ENCODE results near the gene CAMTA1. TPM values are rescaled to one million over a fixed set of nuclear protein-coding genes. Genes with fewer than 3 reads are reported as not detected.

The CAMTA1 gene
- total RNA-seq, 1 donor from 2014 or later, result 62.9 TPM

DNA sequence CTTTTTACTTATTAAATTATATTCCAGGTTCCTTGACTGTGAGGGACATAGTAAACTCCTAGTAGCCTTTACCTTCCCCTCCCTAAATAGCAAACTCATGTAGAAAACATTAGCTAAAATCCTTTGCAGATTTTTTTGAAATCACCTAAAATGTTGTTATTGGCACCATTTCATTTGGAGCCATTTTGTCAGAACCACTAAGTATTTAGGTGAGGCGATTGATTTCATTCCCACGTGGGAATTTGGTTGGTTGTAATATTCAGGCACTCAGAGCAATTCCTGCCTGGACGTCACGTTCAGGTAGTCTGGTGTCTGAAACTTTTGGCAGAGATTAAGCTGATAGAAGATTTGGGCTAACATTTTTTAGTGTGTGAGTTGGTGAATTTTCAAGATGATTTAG is 84.3 kb downstream of the CAMTA1 start:
- intact Hi-C loops (cut with DNase I), result no loop called here
- Histone ChIP-seq H3K4me1 (peaks cover 56% of the 10 kb centered on the region), H3K4me3 (no peak overlapping the region), H3K9me3 (no peaks in the 10 kb centered on the region), H3K27ac (no peak overlapping the region), H3K27me3 (no peaks in the 10 kb centered on the region), H3K36me3 (no peaks in the 10 kb centered on the region)
- no peak for DNase-seq (ENCODE audit: extremely low spot score in 2 of 2)
- TF ChIP-seq POLR2A (IDR thresholded peaks at IDR 0.05), result no peak
- TF ChIP-seq, protein P1, sequence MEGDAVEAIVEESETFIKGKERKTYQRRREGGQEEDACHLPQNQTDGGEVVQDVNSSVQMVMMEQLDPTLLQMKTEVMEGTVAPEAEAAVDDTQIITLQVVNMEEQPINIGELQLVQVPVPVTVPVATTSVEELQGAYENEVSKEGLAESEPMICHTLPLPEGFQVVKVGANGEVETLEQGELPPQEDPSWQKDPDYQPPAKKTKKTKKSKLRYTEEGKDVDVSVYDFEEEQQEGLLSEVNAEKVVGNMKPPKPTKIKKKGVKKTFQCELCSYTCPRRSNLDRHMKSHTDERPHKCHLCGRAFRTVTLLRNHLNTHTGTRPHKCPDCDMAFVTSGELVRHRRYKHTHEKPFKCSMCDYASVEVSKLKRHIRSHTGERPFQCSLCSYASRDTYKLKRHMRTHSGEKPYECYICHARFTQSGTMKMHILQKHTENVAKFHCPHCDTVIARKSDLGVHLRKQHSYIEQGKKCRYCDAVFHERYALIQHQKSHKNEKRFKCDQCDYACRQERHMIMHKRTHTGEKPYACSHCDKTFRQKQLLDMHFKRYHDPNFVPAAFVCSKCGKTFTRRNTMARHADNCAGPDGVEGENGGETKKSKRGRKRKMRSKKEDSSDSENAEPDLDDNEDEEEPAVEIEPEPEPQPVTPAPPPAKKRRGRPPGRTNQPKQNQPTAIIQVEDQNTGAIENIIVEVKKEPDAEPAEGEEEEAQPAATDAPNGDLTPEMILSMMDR (IDR thresholded peaks at IDR 0.05), result no peak
- TF ChIP-seq POLR2AphosphoS5 (IDR thresholded peaks at IDR 0.05; ENCODE audit: insufficient read depth in 1 of 2, low read depth in 1 of 2), result no peak

DNA sequence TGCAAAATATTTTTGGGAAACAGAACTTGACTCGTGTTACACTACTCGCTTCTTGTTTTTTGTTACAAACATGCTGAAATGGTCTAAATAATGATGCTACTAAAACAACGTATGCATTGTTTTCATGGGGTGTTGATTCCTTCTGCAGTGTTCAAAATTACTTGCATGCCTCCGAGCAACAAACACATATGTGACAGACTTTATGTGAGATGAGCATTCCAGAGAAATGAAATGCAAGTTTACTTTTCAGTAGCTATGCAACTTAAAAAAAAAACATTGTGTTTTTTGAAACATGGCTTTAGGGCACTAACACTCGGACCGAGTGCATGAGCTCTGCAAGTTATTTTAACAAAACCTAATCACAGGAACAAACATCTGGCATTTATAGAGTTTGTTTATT is 84.8 kb downstream of the CAMTA1 start:
- TF ChIP-seq POLR2A (IDR thresholded peaks at IDR 0.05) (no peak), POLR2AphosphoS5 (IDR thresholded peaks at IDR 0.05; ENCODE audit: insufficient read depth in 1 of 2, low read depth in 1 of 2) (no peak)
- TF ChIP-seq, protein P1 (IDR thresholded peaks at IDR 0.05), result no peak
- intact Hi-C loops (cut with DNase I), result no loop called here
- Histone ChIP-seq H3K4me1 (peaks cover 55% of the 10 kb centered on the region), H3K27ac (no peak overlapping the region), H3K27me3 (no peaks in the 10 kb centered on the region), H3K36me3 (no peaks in the 10 kb centered on the region), H3K9me3 (no peaks in the 10 kb centered on the region), H3K4me3 (no peak overlapping the region)
- DNase-seq (ENCODE audit: extremely low spot score in 2 of 2), result no peak

DNA sequence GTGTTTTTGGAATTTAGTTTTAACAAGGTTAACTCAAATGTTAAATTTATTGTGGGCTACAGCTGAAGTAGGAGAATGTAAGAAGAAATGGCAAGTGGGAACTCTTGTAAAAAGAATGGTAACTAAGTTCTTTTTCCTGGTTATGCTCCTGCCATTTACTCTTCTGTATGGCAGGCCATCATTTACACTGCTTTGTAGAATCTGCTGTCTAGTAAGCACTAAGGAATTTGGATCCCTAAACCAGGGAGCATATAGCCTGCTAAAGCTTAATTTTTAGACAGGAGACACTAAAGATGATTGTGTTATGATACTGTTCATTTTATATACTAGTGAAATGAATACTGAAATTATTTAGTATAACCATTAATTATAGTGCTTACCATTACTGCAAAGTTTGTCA is 85.3 kb downstream of the CAMTA1 start:
- H3K9me3 ChIP-seq, result no peaks in the 10 kb centered on the region
- no peak overlapping the region for H3K27ac ChIP-seq
- H3K27me3 ChIP-seq, result no peaks in the 10 kb centered on the region
- no peak for DNase-seq (ENCODE audit: extremely low spot score in 2 of 2)
- H3K4me1 ChIP-seq, result peaks cover 55% of the 10 kb centered on the region
- TF ChIP-seq POLR2AphosphoS5 (IDR thresholded peaks at IDR 0.05; ENCODE audit: insufficient read depth in 1 of 2, low read depth in 1 of 2) (no peak), POLR2A (IDR thresholded peaks at IDR 0.05) (no peak)
- TF ChIP-seq, protein P1 (IDR thresholded peaks at IDR 0.05), result no peak
- intact Hi-C loops (cut with DNase I), result no loop called here
- H3K36me3 ChIP-seq, result no peaks in the 10 kb centered on the region
- H3K4me3 ChIP-seq, result no peak overlapping the region

DNA sequence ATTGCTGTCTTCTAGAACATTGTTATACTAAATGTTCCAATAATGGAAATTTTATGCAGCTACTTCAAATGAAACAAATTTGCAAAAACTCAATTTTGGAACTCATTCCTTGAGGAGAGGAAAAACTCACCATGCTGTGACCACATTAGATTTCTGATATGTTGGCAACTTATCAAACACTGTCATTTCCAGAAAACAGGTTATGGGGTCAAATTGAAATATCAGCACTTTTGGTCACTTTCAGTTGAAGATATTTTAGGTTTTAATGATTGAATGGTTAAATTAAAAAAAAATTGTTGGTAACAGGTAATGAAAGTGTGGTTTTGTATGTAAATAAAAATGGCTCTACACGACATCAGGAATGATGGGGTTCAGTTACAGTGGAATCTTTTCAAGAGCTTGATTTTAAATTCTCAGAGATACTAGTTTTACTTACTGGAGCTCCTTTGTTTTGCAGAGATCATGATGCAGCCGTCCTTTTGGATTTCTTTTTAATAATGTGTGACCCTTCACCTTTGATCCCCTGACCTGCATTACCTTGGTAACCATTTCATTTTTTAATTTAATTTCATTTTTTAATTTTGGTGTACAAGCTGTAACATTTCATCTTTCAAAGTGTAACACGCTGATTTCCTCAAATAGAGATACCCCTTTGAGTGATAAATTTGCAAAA is 86.2 kb downstream of the CAMTA1 start:
- no peak overlapping the region for H3K27ac ChIP-seq
- peaks cover 55% of the 10 kb centered on the region for H3K4me1 ChIP-seq
- intact Hi-C loops (cut with DNase I), result no loop called here
- no peaks in the 10 kb centered on the region for H3K36me3 ChIP-seq
- no peaks in the 10 kb centered on the region for H3K27me3 ChIP-seq
- H3K9me3 ChIP-seq, result no peaks in the 10 kb centered on the region
- H3K4me3 ChIP-seq, result no peak overlapping the region
- DNase-seq (ENCODE audit: extremely low spot score in 2 of 2), result no peak
- TF ChIP-seq POLR2AphosphoS5 (IDR thresholded peaks at IDR 0.05; ENCODE audit: insufficient read depth in 1 of 2, low read depth in 1 of 2), result no peak
- TF ChIP-seq POLR2A (IDR thresholded peaks at IDR 0.05), result no peak
- TF ChIP-seq, protein P1 (IDR thresholded peaks at IDR 0.05), result no peak

DNA sequence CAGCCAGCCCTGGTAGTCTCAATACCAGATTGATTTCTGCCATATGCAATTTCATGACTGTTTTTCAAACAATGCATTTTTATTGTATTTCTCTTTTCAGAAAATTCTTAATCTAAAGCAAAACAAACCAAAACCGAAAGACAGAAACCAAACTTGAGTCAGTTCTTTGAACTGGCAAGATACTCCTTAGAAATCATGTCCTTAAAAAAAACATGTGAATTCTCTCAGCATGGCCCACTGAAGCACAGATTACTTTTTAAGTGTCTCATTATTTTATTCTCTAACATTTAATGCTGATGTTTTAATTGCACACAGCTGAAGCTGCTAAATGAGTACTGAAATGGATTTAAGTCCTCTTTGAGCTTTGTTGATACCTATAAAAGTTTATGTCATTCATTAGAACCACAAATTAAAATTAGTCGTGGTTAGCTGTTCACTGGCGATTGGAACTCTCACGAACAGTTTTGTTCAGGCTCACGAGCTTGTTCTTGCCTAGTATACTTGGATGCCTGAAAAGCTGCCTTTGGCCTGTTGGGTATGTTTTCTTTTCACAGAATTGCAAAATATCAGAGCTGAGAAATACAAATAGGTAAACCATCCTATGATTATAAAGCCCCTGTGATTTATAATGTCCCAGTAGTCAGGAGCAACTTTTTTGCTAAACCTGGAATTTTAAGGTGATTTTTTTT is 87.5 kb downstream of the CAMTA1 start:
- Histone ChIP-seq H3K36me3 (no peaks in the 10 kb centered on the region), H3K4me3 (no peak overlapping the region), H3K9me3 (no peaks in the 10 kb centered on the region), H3K27ac (no peak overlapping the region), H3K27me3 (no peaks in the 10 kb centered on the region), H3K4me1 (peaks cover 55% of the 10 kb centered on the region)
- intact Hi-C loops (cut with DNase I), result no loop called here
- DNase-seq (ENCODE audit: extremely low spot score in 2 of 2), result no peak
- TF ChIP-seq, protein P1 (IDR thresholded peaks at IDR 0.05), result no peak
- TF ChIP-seq POLR2AphosphoS5 (IDR thresholded peaks at IDR 0.05; ENCODE audit: insufficient read depth in 1 of 2, low read depth in 1 of 2), result no peak
